IMR-90 (cell line): ENCODE results near the gene P2RX3. TPM values are rescaled to one million over a fixed set of nuclear protein-coding genes. Genes with fewer than 3 reads are reported as not detected.

ENCODE experiments used
- ATAC-seq: fragments of 200-7000 bp; cut with Tn5 transposase; 2 replicates; pipeline ENCODE4 v1.9.1; 2020; ENCODE audit warnings: low read depth, mild to moderate bottlenecking, moderate library complexity
- BruUV-seq: library from RNA; stranded (reverse); fragments of 400-500 nt; replicated peaks from 2 replicates; lab custom pipeline; 2021; lab: Mats Ljungman, UMichigan
- CTCF ChIA-PET: fragments of 300-600 bp; formaldehyde crosslinking; extraction: SDS; loops from one replicate; lab custom pipeline; 2021; ENCODE audit warnings: antibody characterized with exemption; lab: Yijun Ruan, JAX
- POLR2A ChIA-PET: fragments of 300-600 bp; sonication (Branson Sonifier 250); formaldehyde crosslinking; loops from one replicate; lab custom pipeline; 2022; ENCODE audit warnings: antibody characterized with exemption; ENCODE audit not compliant: unreplicated experiment; lab: Charles Lee
- DNase-seq: peaks from one replicate; pipeline ENCODE4 v3.0.0; 2013
- H2AFZ ChIP-seq: replicated peaks from 2 replicates; pipeline ENCODE3; 2013; ENCODE audit warnings: low read length, mild to moderate bottlenecking; ENCODE audit not compliant: poor library complexity
- H2AK5ac ChIP-seq: 2 replicates; pipeline ENCODE4 v1.6.1; 2013; ENCODE audit warnings: low read depth, low read length, inconsistent platforms
- H2AK9ac ChIP-seq: replicated peaks from 2 replicates; pipeline ENCODE3; 2013; ENCODE audit warnings: mild to moderate bottlenecking, low read depth, low read length, moderate library complexity; ENCODE audit not compliant: poor library complexity
- H2BK120ac ChIP-seq: 2 replicates; pipeline ENCODE4 v1.6.1; 2013; ENCODE audit warnings: low read depth, low read length, inconsistent platforms
- H2BK15ac ChIP-seq: 3 replicates; pipeline ENCODE4 v1.6.1; 2013; ENCODE audit warnings: low read depth, low read length, inconsistent platforms
- H2BK20ac ChIP-seq: 2 replicates; pipeline ENCODE4 v1.6.1; 2013; ENCODE audit warnings: low read depth, mild to moderate bottlenecking, inconsistent platforms, low read length, moderate library complexity
- H2BK5ac ChIP-seq: 2 replicates; pipeline ENCODE4 v1.6.1; 2013; ENCODE audit warnings: mild to moderate bottlenecking, low read depth, low read length, inconsistent platforms; ENCODE audit not compliant: poor library complexity, severe bottlenecking
- H3K14ac ChIP-seq: replicated peaks from 2 replicates; pipeline ENCODE4 v1.6.1; 2013; ENCODE audit warnings: low read depth, low read length, inconsistent platforms
- H3K18ac ChIP-seq: 2 replicates; pipeline ENCODE4 v1.6.1; 2013; ENCODE audit warnings: low read depth, low read length, control low read depth
- H3K23ac ChIP-seq: 2 replicates; pipeline ENCODE4 v1.6.1; 2013; ENCODE audit warnings: low read depth, low read length, inconsistent platforms
- H3K27ac ChIP-seq: 2 replicates; pipeline ENCODE4 v1.5.1; 2013; ENCODE audit warnings: mild to moderate bottlenecking, control low read depth, low read length; ENCODE audit not compliant: insufficient read depth
- H3K27me3 ChIP-seq: 2 replicates; pipeline ENCODE4 v1.6.1; 2013; ENCODE audit warnings: low read length; ENCODE audit not compliant: control insufficient read depth, insufficient read depth
- H3K36me3 ChIP-seq: 2 replicates; pipeline ENCODE4 v1.6.1; 2013; ENCODE audit warnings: low read length, mixed read lengths; ENCODE audit not compliant: control insufficient read depth, insufficient read depth
- H3K4ac ChIP-seq: 2 replicates; pipeline ENCODE4 v1.6.1; 2013; ENCODE audit warnings: low read depth, low read length, inconsistent platforms
- H3K4me1 ChIP-seq: 2 replicates; pipeline ENCODE4 v1.6.1; 2013; ENCODE audit warnings: low read length, mixed read lengths; ENCODE audit not compliant: control insufficient read depth, insufficient read depth
- H3K4me2 ChIP-seq: 2 replicates; pipeline ENCODE4 v1.6.1; 2013; ENCODE audit warnings: low read depth, mild to moderate bottlenecking, control low read depth, low read length, moderate library complexity
- H3K4me3 ChIP-seq: 2 replicates; pipeline ENCODE4 v1.5.1; 2013; ENCODE audit warnings: low read depth, mild to moderate bottlenecking, control low read depth, low read length, moderate library complexity; ENCODE audit not compliant: insufficient read depth
- H3K56ac ChIP-seq: 2 replicates; pipeline ENCODE4 v1.6.1; 2013; ENCODE audit warnings: low read length, inconsistent platforms; ENCODE audit not compliant: insufficient read depth; ENCODE audit errors: extremely low read depth
- H3K79me1 ChIP-seq, 2 experiments: 2 replicates each; pipeline ENCODE4 v1.6.1; 2013; ENCODE audit warnings: low read length in 2 of 2, inconsistent platforms in 1 of 2, low read depth in 1 of 2
- H3K9ac ChIP-seq: 2 replicates; pipeline ENCODE4 v1.6.1; 2013; ENCODE audit warnings: low read depth, low read length, control low read depth
- H3K9me1 ChIP-seq: 2 replicates; pipeline ENCODE4 v1.6.1; 2013; ENCODE audit warnings: low read length, inconsistent platforms; ENCODE audit not compliant: insufficient read depth
- H3K9me3 ChIP-seq: 2 replicates; pipeline ENCODE4 v1.6.1; 2013; ENCODE audit warnings: low read length; ENCODE audit not compliant: control insufficient read depth, insufficient read depth
- H4K20me1 ChIP-seq: 2 replicates; pipeline ENCODE4 v1.6.1; 2013; ENCODE audit warnings: low read length, inconsistent platforms; ENCODE audit not compliant: insufficient read depth
- H4K5ac ChIP-seq: 2 replicates; pipeline ENCODE4 v1.6.1; 2013; ENCODE audit warnings: mild to moderate bottlenecking, low read depth, low read length, control low read depth
- H4K8ac ChIP-seq, 2 experiments: 2 replicates each; pipeline ENCODE4 v1.6.1; 2013; ENCODE audit warnings: low read depth in 2 of 2, low read length in 2 of 2, control low read depth in 1 of 2, inconsistent platforms in 1 of 2
- H4K91ac ChIP-seq: 2 replicates; pipeline ENCODE4 v1.6.1; 2013; ENCODE audit warnings: low read depth, low read length, inconsistent platforms; ENCODE audit not compliant: insufficient read depth
- ELK1 ChIP-seq: fragments of 150-350 bp; IDR thresholded peaks from 2 replicates; pipeline ENCODE4 v1.6.1; 2016; ENCODE audit warnings: low read depth, mild to moderate bottlenecking, low read length, moderate library complexity, borderline replicate concordance
- MAFK ChIP-seq: IDR thresholded peaks from 2 replicates; pipeline ENCODE4 v1.6.1; 2012; ENCODE audit warnings: low read depth, low read length, improper control_type of control experiment
- RFX5 ChIP-seq: IDR thresholded peaks from 2 replicates; pipeline ENCODE4 v1.8.0; 2012; ENCODE audit warnings: low read depth, mild to moderate bottlenecking, low read length, moderate library complexity
- WGBS, 2 experiments: methylation state at CpG; one replicate each; pipeline versions ENCODE4 v1.1.5 to v1.1.7; 2013; ENCODE audit warnings: missing lambda C conversion rate in 2 of 2; ENCODE audit not compliant: insufficient read length in 1 of 2; ENCODE audit errors: extremely low coverage in 2 of 2; 5-methylcytosine and 5-hydroxymethylcytosine counted together
- dilution Hi-C: fragments of 300-500 bp; cut with HindIII; formaldehyde crosslinking; loops from one replicate; pipeline ENCODE4 v1.14.3; 2018; ENCODE audit warnings: low sequenced_read_pairs; ENCODE audit not compliant: unreplicated experiment
- in situ Hi-C: fragments of 300-500 bp; cut with MboI; formaldehyde crosslinking; loops from 3 replicates; pipeline ENCODE4 v1.14.3; 2019; ENCODE audit warnings: low sequenced_read_pairs, inconsistent platforms, mixed read lengths
- intact Hi-C: fragments of 100-400 bp; cut with micrococcal nuclease; formaldehyde crosslinking; loops from 2 replicates; pipeline ENCODE4 v1.10.0; 2022
- polyA plus RNA-seq, 3 experiments: library from polyadenylated mRNA; depleted of rRNA; stranded (reverse); fragments of >200 nt; gene quantifications; 2 replicates each; pipeline ENCODE4 v1.2.3, GENCODE V29; 2012; ENCODE audit warnings: low replicate concordance in 1 of 3
- total RNA-seq: library from RNA; depleted of rRNA; stranded (reverse); fragments of >200 nt; gene quantifications from 2 replicates; pipeline ENCODE4 v1.2.3, GENCODE V29; 2012
- TF ChIP-seq, protein P1 (sequence below): fragments of 150-350 bp; IDR thresholded peaks from 2 replicates; pipeline ENCODE4 v1.6.1; 2017; ENCODE audit warnings: mild to moderate bottlenecking, antibody characterized with exemption, low read length, low read depth

Gene P2RX3
- total and polyA plus RNA-seq, 2 of the 4 experiments (the other 2 are of a cell fraction), result not detected

GRCh38 chr11:57308426-57309060 lies 29.6 kb upstream of the P2RX3 start:
- no peak overlapping the region for H3K4ac ChIP-seq
- H3K4me3 ChIP-seq, result no peak overlapping the region
- H3K27ac ChIP-seq, result no peak overlapping the region
- no peak overlapping the region for H4K91ac ChIP-seq
- H3K23ac ChIP-seq, result no peak overlapping the region
- no peak overlapping the region for H4K5ac ChIP-seq
- no peak overlapping the region for H2BK15ac ChIP-seq
- no peaks in the 10 kb centered on the region for H3K27me3 ChIP-seq
- H4K20me1 ChIP-seq, result peaks cover 62% of the 10 kb centered on the region
- H2AFZ ChIP-seq, result no peak overlapping the region
- ATAC-seq (no peak), DNase-seq (no peak)
- H3K36me3 ChIP-seq, result peaks cover 59% of the 10 kb centered on the region
- CTCF ChIA-PET, result interaction anchor here (1.1 kb wide), 1 partner anchor 60 kb away, joined by 3 read pairs; no protein-coding TSS in a partner anchor
- peaks cover 59% of the 10 kb centered on the region for H3K9me1 ChIP-seq
- no TSS peak for BruUV-seq
- no peak overlapping the region for H3K18ac ChIP-seq
- no peak overlapping the region for H3K9ac ChIP-seq
- intact Hi-C loops, result no loop called here
- no peak for TF ChIP-seq ELK1
- TF ChIP-seq RFX5, result no peak
- no peak for TF ChIP-seq MAFK
- TF ChIP-seq, protein P1, sequence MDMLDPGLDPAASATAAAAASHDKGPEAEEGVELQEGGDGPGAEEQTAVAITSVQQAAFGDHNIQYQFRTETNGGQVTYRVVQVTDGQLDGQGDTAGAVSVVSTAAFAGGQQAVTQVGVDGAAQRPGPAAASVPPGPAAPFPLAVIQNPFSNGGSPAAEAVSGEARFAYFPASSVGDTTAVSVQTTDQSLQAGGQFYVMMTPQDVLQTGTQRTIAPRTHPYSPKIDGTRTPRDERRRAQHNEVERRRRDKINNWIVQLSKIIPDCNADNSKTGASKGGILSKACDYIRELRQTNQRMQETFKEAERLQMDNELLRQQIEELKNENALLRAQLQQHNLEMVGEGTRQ, result no peak
- H3K14ac ChIP-seq, result no peak overlapping the region
- no peak overlapping the region for H2AK5ac ChIP-seq
- no peak overlapping the region for H2BK5ac ChIP-seq
- in situ Hi-C loops, result no loop called here
- POLR2A ChIA-PET, result no interaction called here
- peaks cover 36 to 80% of the 10 kb centered on the region in 2 experiments for H3K79me1 ChIP-seq
- no peak overlapping the region for H4K8ac ChIP-seq
- H2BK120ac ChIP-seq, result no peak overlapping the region
- peak overlapping the region; percentile 0 for H2AK9ac ChIP-seq
- no peak overlapping the region for H3K4me2 ChIP-seq
- H3K56ac ChIP-seq, result no peak overlapping the region
- dilution Hi-C loops, result no loop called here
- whole genome bisulfite sequencing, 2 experiments, result 100% methylated on average over 2 of the region's 10 CpGs; no CpG with 5 or more reads in 1 of the 2 experiments
- H3K4me1 ChIP-seq, result peaks cover 52% of the 10 kb centered on the region
- no peaks in the 10 kb centered on the region for H3K9me3 ChIP-seq
- H2BK20ac ChIP-seq, result no peak overlapping the region
